ENCODE measurements around the gene PRCD.

Gene PRCD

DNA sequence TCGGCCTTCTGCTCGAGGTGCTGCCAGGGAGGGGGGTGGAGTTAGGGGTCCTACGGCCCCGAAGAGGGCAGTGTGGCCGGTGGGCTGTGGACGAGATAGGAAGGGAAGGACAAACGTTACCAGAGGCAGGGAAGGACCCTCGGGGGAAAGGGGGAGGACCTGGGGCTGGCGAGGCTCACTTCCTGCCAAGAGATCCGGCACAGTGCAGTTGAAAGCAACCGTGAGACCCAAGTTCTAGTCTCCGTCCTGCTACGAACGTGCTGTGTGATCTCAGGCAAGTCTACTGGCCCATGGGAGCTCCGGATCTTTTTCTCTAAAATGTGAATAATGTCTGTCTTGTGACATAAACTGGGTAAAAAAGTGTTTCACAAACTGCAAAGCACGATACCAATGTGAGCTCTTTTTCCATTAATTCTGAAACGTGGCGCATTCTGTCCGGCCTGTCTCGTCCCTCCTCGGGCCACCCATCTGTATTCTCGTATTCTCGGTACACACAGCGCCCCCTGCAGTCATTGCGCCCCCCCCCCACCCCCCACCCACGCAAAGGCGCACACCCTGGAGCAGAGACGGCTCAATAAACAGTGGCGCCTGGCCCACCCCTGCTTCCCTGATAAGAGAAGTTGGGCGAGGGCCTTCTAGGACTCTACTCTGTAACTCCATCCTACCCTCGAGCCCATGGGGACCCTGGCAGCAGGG lies 11.2 kb upstream of the PRCD start:
- Histone ChIP-seq H3K4me3 (ENCODE audit: low read depth in 1 of 2, low read length in 1 of 2) (no peak overlapping the region), H3K36me3 (no peaks in the 10 kb centered on the region)

DNA sequence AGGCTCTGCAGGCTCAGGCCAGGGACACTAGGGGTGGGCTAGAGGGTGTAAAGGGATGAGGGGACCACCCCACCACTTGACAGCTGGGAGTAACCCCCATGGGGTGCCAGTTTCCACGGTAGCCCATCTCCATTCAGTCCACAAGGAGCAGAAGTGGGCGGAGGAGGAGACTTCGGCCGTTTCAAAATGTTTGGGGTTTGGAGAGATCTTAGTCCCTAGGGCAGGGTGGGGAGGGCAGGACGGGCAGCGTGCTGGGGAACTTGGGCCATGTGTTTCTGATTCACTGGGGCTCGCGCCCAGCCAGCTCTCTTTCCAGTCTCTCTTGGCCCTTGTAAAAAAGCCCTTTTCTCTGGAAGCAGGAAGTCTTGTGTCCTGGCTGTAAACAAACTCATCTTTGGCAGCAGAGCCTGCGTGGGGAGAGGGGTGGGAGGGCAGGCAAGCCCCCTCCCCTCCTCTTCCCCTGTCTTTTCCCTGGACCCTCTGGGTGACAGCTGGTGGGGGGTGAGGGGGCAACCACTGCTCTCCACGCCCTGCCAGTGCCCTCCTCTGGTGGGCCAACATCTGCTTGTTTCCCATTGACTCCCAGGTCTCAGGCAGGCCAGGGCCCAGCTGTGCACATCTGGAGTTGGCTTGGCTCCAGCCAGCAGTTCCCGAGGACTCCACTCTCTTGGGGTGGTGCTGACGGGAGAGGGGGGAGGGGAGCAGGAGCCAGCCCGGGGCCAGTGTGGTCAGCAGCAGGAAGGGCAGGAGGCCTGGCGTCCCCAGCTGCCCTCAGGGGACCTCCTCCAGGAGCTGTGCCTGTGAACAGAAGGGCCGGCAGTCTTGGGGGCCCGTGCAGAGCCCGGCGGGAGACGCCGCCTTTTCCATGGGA lies 10.4 kb upstream of the PRCD start:
- TF ChIP-seq, protein P1, sequence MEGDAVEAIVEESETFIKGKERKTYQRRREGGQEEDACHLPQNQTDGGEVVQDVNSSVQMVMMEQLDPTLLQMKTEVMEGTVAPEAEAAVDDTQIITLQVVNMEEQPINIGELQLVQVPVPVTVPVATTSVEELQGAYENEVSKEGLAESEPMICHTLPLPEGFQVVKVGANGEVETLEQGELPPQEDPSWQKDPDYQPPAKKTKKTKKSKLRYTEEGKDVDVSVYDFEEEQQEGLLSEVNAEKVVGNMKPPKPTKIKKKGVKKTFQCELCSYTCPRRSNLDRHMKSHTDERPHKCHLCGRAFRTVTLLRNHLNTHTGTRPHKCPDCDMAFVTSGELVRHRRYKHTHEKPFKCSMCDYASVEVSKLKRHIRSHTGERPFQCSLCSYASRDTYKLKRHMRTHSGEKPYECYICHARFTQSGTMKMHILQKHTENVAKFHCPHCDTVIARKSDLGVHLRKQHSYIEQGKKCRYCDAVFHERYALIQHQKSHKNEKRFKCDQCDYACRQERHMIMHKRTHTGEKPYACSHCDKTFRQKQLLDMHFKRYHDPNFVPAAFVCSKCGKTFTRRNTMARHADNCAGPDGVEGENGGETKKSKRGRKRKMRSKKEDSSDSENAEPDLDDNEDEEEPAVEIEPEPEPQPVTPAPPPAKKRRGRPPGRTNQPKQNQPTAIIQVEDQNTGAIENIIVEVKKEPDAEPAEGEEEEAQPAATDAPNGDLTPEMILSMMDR (IDR thresholded peaks at IDR 0.05) = no peak
- Histone ChIP-seq H3K4me1 (ENCODE audit: control insufficient read depth in 1 of 2, insufficient read depth in 1 of 2, low read depth in 1 of 2, low read length in 1 of 2) (peaks cover 5 to 12% of the 10 kb centered on the region in 2 experiments), H3K36me3 (no peaks in the 10 kb centered on the region), H3K9me3 (no peaks in the 10 kb centered on the region), H3K27me3 (peaks cover 40% of the 10 kb centered on the region), H3K4me3 (ENCODE audit: low read depth in 1 of 2, low read length in 1 of 2) (no peak overlapping the region), H3K27ac (no peak overlapping the region)

More for the DNA sequence above, 11.2 kb upstream of the PRCD start:
- no peaks in the 10 kb centered on the region for H3K9me3 ChIP-seq
- H3K27ac ChIP-seq = no peak overlapping the region
- H3K4me1 ChIP-seq (ENCODE audit: control insufficient read depth in 1 of 2, insufficient read depth in 1 of 2, low read depth in 1 of 2, low read length in 1 of 2) = peaks cover 5 to 12% of the 10 kb centered on the region in 2 experiments
- H3K27me3 ChIP-seq = peaks cover 36% of the 10 kb centered on the region
- TF ChIP-seq, protein P1 (IDR thresholded peaks at IDR 0.05) = no peak

DNA sequence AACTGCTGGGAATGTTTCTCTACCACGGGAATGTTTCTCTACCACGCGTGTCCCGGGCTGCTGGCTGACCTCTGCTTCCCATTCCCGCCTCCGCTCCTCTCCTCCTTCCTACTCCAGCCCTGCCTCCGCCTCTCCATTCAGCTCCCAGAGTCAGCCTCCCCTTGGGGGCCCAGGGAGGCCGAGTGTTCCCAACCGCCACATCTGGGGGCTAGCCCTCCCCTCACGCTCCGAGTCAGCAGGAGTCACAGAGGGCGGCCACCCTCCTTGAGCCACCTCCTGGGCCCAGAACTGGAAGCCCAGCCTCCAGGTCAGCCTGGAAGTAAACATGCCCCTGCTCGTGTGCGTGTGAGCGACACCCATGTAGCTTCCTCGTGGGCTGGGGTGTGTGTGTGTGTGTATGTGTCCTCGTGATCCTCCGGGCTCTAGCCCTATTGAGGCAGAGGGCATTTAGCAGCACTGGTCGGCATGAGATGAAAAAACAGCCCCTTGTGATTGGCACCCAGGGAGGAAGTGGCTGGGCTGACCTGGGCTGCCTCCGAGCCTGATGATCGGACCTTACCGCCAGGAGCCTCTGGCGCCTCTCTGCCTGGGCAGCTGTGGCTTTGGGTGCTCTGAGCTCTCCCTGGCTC lies 9.6 kb upstream of the PRCD start:
- no peak overlapping the region for H3K4me3 ChIP-seq (ENCODE audit: low read depth in 1 of 2, low read length in 1 of 2)
- no peaks in the 10 kb centered on the region for H3K36me3 ChIP-seq
- H3K4me1 ChIP-seq (ENCODE audit: control insufficient read depth in 1 of 2, insufficient read depth in 1 of 2, low read depth in 1 of 2, low read length in 1 of 2) = peaks cover 5 to 12% of the 10 kb centered on the region in 2 experiments
- TF ChIP-seq, protein P1 (IDR thresholded peaks at IDR 0.05) = no peak
- no peak overlapping the region for H3K27ac ChIP-seq
- no peaks in the 10 kb centered on the region for H3K9me3 ChIP-seq
- peaks cover 47% of the 10 kb centered on the region for H3K27me3 ChIP-seq

DNA sequence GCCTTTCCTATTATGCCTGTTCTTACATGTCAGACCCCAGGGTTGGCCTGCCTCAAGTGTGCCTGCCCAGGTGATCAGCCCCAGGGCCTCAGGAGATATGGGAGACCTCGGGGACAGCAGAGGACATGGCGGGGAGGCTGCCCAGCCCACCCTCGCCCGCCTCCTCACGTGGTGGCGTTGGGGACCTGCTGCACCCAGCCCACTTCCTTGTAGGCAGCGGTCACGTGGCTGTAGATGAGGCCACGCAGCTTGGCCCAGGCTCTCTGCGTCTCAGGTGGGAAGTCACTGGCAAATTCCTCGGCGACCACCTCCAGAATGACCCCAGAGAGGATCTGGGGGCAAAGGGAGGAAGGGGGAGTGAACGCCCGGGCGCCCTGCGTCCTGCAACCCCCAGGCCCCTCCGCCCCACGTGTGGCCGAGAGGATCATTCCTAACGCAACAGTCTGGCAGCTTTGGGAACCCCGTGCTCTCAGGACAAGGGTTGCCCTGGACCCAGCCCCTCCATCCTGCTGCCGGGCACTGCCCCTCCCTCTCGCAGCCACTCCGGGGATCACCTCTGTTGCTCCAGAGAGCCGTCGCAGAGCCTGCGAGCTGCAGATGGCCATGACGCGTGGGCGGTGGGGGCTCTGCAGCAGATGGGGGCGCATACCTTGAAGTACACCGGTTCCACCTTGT lies 8.9 kb upstream of the PRCD start:
- peaks cover 54% of the 10 kb centered on the region for H3K27me3 ChIP-seq
- no peak overlapping the region for H3K4me3 ChIP-seq (ENCODE audit: low read depth in 1 of 2, low read length in 1 of 2)
- TF ChIP-seq, protein P1 (IDR thresholded peaks at IDR 0.05) = no peak
- no peaks in the 10 kb centered on the region for H3K36me3 ChIP-seq
- H3K9me3 ChIP-seq = no peaks in the 10 kb centered on the region
- H3K4me1 ChIP-seq (ENCODE audit: control insufficient read depth in 1 of 2, insufficient read depth in 1 of 2, low read depth in 1 of 2, low read length in 1 of 2) = peaks cover 5 to 12% of the 10 kb centered on the region in 2 experiments
- no peak overlapping the region for H3K27ac ChIP-seq

DNA sequence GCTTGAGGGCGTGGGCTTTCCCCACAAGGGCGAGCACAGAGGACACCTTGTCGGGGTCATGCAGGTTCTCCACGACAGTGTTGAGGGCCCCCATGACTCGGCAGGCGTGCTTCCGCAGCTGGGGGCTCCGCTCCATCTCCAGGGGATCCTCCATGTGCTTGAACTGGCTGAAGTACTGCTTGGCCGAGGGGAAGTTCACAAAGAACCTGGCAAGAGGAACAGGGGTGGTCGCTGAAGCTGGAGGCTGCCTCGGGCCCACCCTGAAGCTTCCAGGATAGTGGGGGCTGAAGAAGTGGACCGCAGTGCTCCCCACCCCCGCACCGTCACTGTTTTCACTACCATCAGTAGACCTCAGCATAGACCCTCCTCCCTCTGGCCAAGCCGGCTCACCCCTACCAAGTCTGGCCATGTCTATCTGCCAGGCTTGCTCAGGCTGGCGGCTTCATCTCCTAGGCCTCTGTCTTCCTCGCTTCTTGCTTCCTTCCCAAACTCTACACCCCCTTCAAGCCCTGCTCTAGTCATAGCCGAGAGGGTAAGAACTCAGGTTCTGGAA lies 8.3 kb upstream of the PRCD start:
- H3K4me3 ChIP-seq (ENCODE audit: low read depth in 1 of 2, low read length in 1 of 2) = no peak overlapping the region
- TF ChIP-seq, protein P1 (IDR thresholded peaks at IDR 0.05) = no peak
- H3K27me3 ChIP-seq = peaks cover 60% of the 10 kb centered on the region
- H3K9me3 ChIP-seq = no peaks in the 10 kb centered on the region
- H3K27ac ChIP-seq = no peak overlapping the region
- no peaks in the 10 kb centered on the region for H3K36me3 ChIP-seq
- H3K4me1 ChIP-seq (ENCODE audit: control insufficient read depth in 1 of 2, insufficient read depth in 1 of 2, low read depth in 1 of 2, low read length in 1 of 2) = peaks cover 5 to 12% of the 10 kb centered on the region in 2 experiments

All from neutrophil (primary cell).